ENCODE data around the gene CLCNKA.
"Not testable (repeated sequence)": the region's sequence is repeated elsewhere in the genome, so short reads cannot be mapped to it uniquely, and the experiment has no call there.

DNA sequence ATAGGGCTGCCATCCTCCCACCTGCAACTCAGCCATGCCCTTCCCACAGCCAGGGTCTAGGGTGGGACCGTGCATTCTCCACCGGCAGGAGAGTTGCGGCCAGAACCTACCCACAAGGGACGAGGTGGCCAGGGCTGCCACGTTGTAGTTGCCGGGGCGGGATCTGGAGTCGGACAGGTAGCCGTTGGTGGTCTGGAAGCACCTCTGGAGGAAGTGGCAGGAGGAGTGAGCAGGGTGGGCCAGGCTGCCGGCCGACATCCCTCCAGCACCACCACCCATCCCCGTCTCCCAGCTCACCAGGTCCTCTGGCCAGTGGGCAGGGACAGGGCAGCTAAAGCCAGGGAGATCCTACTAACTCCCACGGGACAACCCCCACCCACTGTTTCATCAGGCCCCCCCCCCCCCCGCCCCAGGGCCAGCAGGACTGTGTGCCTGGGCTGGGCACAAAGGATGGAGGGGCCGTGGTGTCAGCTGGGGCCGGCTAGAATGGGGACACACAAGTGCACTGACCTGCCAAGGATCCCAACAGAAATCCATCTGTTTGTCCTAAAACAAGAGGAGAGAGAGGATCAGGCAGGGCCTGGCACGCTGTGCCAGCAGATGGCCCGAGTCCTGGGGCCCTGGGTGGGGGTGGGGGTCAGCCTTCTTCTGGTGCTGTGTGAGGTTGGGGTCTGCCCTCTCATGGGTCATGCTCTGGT is 40.3 kb downstream of the CLCNKA start:
- TF ChIP-seq, protein P1, sequence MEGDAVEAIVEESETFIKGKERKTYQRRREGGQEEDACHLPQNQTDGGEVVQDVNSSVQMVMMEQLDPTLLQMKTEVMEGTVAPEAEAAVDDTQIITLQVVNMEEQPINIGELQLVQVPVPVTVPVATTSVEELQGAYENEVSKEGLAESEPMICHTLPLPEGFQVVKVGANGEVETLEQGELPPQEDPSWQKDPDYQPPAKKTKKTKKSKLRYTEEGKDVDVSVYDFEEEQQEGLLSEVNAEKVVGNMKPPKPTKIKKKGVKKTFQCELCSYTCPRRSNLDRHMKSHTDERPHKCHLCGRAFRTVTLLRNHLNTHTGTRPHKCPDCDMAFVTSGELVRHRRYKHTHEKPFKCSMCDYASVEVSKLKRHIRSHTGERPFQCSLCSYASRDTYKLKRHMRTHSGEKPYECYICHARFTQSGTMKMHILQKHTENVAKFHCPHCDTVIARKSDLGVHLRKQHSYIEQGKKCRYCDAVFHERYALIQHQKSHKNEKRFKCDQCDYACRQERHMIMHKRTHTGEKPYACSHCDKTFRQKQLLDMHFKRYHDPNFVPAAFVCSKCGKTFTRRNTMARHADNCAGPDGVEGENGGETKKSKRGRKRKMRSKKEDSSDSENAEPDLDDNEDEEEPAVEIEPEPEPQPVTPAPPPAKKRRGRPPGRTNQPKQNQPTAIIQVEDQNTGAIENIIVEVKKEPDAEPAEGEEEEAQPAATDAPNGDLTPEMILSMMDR (conservative IDR thresholded peaks at IDR 0.05; ENCODE audit: low read depth, low read length), result not testable (repeated sequence)
- TF ChIP-seq EZH2 (IDR thresholded peaks at IDR 0.05; ENCODE audit: low read length, unreplicated experiment); EZH2phosphoT487 (IDR thresholded peaks at IDR 0.05; ENCODE audit: borderline replicate concordance, low read length): not testable (repeated sequence)

Data from PC-3 (cell line).